Mesenchymal stem cell (in vitro differentiated cells and primary cell): Measurements from ENCODE around the gene CHST14.

Source experiments
- DNase-seq: peaks from one replicate; pipeline ENCODE4 v3.0.0-alpha.2; 2013
- H2AFZ ChIP-seq: one replicate; pipeline ENCODE4 v1.6.1; 2013; ENCODE audit warnings: low read depth, mild to moderate bottlenecking, control low read depth, inconsistent platforms, low read length, moderate library complexity
- H2AK5ac ChIP-seq: 2 replicates; pipeline ENCODE4 v1.6.1; 2013; ENCODE audit warnings: low read length, moderate library complexity, mild to moderate bottlenecking, inconsistent platforms; ENCODE audit not compliant: severe bottlenecking
- H2BK120ac ChIP-seq: one replicate; pipeline ENCODE4 v1.6.1; 2013; ENCODE audit warnings: low read depth, mild to moderate bottlenecking, inconsistent platforms, low read length, moderate library complexity
- H2BK12ac ChIP-seq, 2 experiments: one replicate each; pipeline ENCODE4 v1.6.1; 2013; ENCODE audit warnings: inconsistent platforms in 2 of 2, low read length in 2 of 2, mild to moderate bottlenecking in 2 of 2, moderate library complexity in 2 of 2, control low read depth in 1 of 2
- H2BK15ac ChIP-seq: one replicate; pipeline ENCODE4 v1.6.1; 2013; ENCODE audit warnings: mild to moderate bottlenecking, low read depth, inconsistent platforms; ENCODE audit not compliant: poor library complexity, severe bottlenecking
- H2BK5ac ChIP-seq: 2 replicates; pipeline ENCODE4 v1.6.1; 2013; ENCODE audit warnings: low read depth, mild to moderate bottlenecking, low read length, control low read depth, inconsistent platforms; ENCODE audit not compliant: poor library complexity, severe bottlenecking
- H3K14ac ChIP-seq, 2 experiments: one replicate each; pipeline ENCODE4 v1.6.1; 2013; ENCODE audit warnings: inconsistent platforms in 2 of 2, low read length in 2 of 2, control low read depth in 1 of 2, mild to moderate bottlenecking in 1 of 2, moderate library complexity in 1 of 2
- H3K18ac ChIP-seq, 2 experiments: one replicate each; pipeline ENCODE4 v1.6.1; 2013; ENCODE audit warnings: inconsistent platforms in 2 of 2, low read length in 2 of 2, control low read depth in 1 of 2, low read depth in 1 of 2, mild to moderate bottlenecking in 1 of 2
- H3K23ac ChIP-seq, 2 experiments: one replicate each; pipeline ENCODE4 v1.6.1; 2013; ENCODE audit warnings: inconsistent platforms in 2 of 2, low read length in 2 of 2, mild to moderate bottlenecking in 2 of 2, moderate library complexity in 2 of 2, control low read depth in 1 of 2
- H3K27ac ChIP-seq: 2 replicates; pipeline ENCODE4 v1.5.1; 2013; ENCODE audit warnings: mild to moderate bottlenecking, moderate library complexity, low read length, control low read depth, inconsistent platforms; ENCODE audit not compliant: poor library complexity, severe bottlenecking
- H3K27me3 ChIP-seq, 2 experiments: 2 replicates each; pipeline versions ENCODE4 v1.6.1 to v1.7.0; 2013; ENCODE audit warnings: low read length in 2 of 2, mild to moderate bottlenecking in 2 of 2, moderate library complexity in 2 of 2, control low read depth in 1 of 2, inconsistent platforms in 1 of 2; ENCODE audit not compliant: control insufficient read depth in 1 of 2, insufficient read depth in 1 of 2
- H3K36me3 ChIP-seq, 2 experiments: 2 replicates each; pipeline versions ENCODE4 v1.6.1 to v1.7.0; 2013; ENCODE audit warnings: low read length in 2 of 2, control low read depth in 1 of 2, inconsistent platforms in 1 of 2, low read depth in 1 of 2, mild to moderate bottlenecking in 1 of 2; ENCODE audit not compliant: insufficient read depth in 2 of 2, control insufficient read depth in 1 of 2
- H3K4ac ChIP-seq, 2 experiments: one replicate each; pipeline ENCODE4 v1.6.1; 2013; ENCODE audit warnings: inconsistent platforms in 2 of 2, low read length in 2 of 2, mild to moderate bottlenecking in 2 of 2, moderate library complexity in 2 of 2, control low read depth in 1 of 2, low read depth in 1 of 2
- H3K4me1 ChIP-seq: 2 replicates; pipeline ENCODE4 v1.6.1; 2013; ENCODE audit warnings: low read depth, low read length, control low read depth; ENCODE audit not compliant: control insufficient read depth, insufficient read depth
- H3K4me2 ChIP-seq: 2 replicates; pipeline ENCODE4 v1.6.1; 2013; ENCODE audit warnings: low read length, mild to moderate bottlenecking, inconsistent platforms; ENCODE audit not compliant: poor library complexity, severe bottlenecking
- H3K4me3 ChIP-seq, 2 experiments: 2 replicates each; pipeline versions ENCODE4 v1.5.1 to v1.7.0; 2013; ENCODE audit warnings: low read length in 2 of 2, mild to moderate bottlenecking in 2 of 2, control low read depth in 1 of 2, low read depth in 1 of 2; ENCODE audit not compliant: insufficient read depth in 1 of 2
- H3K79me1 ChIP-seq: replicated peaks from 2 replicates; pipeline ENCODE4 v1.6.1; 2013; ENCODE audit warnings: mild to moderate bottlenecking, control low read depth, low read length, inconsistent platforms; ENCODE audit not compliant: poor library complexity, severe bottlenecking
- H3K9ac ChIP-seq: 2 replicates; pipeline ENCODE4 v1.7.0; 2013; ENCODE audit warnings: mild to moderate bottlenecking, low read length, moderate library complexity
- H3K9me3 ChIP-seq: 2 replicates; pipeline ENCODE4 v1.7.0; 2013; ENCODE audit warnings: mild to moderate bottlenecking, low read length; ENCODE audit not compliant: control insufficient read depth
- H4K8ac ChIP-seq: one replicate; pipeline ENCODE4 v1.6.1; 2013; ENCODE audit warnings: inconsistent platforms, mild to moderate bottlenecking, low read length, moderate library complexity
- H4K91ac ChIP-seq: one replicate; pipeline ENCODE4 v1.6.1; 2013; ENCODE audit warnings: mild to moderate bottlenecking, low read length, inconsistent platforms
- WGBS: methylation state at CpG from one replicate; pipeline ENCODE4 v1.1.7; 2013; ENCODE audit warnings: mixed read lengths; 5-methylcytosine and 5-hydroxymethylcytosine counted together

The CHST14 gene

DNA sequence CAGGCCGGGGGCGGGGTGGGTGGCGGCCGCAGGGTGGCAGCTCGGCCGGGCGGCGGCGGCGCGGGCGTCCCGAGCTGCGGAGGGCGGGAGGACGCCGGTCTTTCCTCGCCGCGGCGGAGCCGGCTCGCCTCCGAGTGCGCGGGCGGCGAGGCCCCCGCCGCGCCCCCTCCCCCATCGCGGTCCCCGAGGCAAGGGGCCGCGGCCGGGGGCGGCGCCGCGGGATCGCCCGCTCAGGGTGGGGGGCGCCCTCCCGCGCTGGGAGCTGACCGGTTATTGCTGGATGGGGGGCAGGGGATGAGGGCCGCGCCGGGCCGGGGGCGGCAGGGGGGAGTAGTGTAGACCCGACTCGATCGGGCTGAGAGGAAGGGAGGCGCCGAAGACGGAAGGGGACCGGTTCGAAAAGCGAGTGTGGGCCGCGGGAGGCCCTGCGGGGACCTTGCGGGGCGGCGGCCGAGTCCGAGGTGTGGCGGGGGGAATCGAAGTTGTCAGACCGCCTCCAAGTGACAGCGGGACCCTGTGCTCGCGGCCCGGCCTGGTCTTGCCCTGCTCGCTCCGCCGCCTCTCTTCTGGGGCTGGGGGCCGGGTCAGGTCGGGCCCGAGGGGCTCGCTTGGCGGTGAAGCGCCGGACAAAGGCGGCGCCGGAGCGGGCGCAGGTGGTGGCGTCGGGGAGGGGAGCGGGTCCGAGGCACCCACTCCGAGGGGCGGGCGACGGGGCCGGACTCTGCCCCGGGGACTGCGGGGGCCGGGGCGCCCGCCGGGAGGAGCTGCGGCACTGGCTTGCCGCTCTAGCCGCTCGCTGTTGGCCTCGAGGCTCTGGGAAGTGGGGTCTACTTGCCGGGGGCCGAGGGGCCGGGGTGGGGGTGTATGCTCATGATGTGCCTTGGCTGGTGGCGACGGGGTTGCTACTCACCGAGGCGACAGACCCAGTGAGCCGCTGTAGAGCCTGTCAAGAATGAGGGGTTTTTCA, 28.9 kb upstream of the CHST14 start:
- H3K23ac ChIP-seq, result peak overlapping the region in 1 of 2 experiments; percentile 95

GRCh38 chr15:40443255-40443654, 27.5 kb upstream of the CHST14 start:
- Histone ChIP-seq H2AFZ (no peak overlapping the region), H4K91ac (no peak overlapping the region), H3K27ac (no peak overlapping the region), H3K4me1 (peaks cover 20% of the 10 kb centered on the region), H2BK15ac (no peak overlapping the region), H2AK5ac (no peak overlapping the region), H3K4me2 (no peak overlapping the region), H3K27me3 (peaks cover 9 to 20% of the 10 kb centered on the region in 2 experiments), H3K14ac (no peak overlapping the region), H2BK120ac (no peak overlapping the region), H3K4me3 (no peak overlapping the region), H3K9ac (peak overlapping the region; percentile 78), H4K8ac (no peak overlapping the region), H2BK12ac (no peak overlapping the region), H3K4ac (no peak overlapping the region), H3K9me3 (no peaks in the 10 kb centered on the region), H2BK5ac (no peak overlapping the region), H3K23ac (peak overlapping the region in 1 of 2 experiments; percentile 67), H3K79me1 (peaks cover 16% of the 10 kb centered on the region), H3K36me3 (peaks cover 0 to 3% of the 10 kb centered on the region in 2 experiments), H3K18ac (no peak overlapping the region)
- no peak for DNase-seq
- WGBS, result 67% methylated on average over 4 of the region's 4 CpGs

More for the DNA sequence above, 28.9 kb upstream of the CHST14 start:
- peak overlapping the region in 1 of 2 experiments; percentile 53 for H3K14ac ChIP-seq
- no peak overlapping the region for H4K91ac ChIP-seq
- no peak overlapping the region for H2BK5ac ChIP-seq
- peak overlapping the region; percentile 32 for H2AFZ ChIP-seq
- no peak for DNase-seq
- H3K18ac ChIP-seq, result peak overlapping the region; percentile 77 to 81
- H3K4me3 ChIP-seq, result peak overlapping the region; percentile 79 to 94
- H3K9me3 ChIP-seq, result no peaks in the 10 kb centered on the region
- H3K79me1 ChIP-seq, result peaks cover 13% of the 10 kb centered on the region
- no peak overlapping the region for H3K27ac ChIP-seq
- peak overlapping the region in 1 of 2 experiments; percentile 73 for H2BK12ac ChIP-seq
- peak overlapping the region in 1 of 2 experiments; percentile 84 for H3K4ac ChIP-seq
- peaks cover 26% of the 10 kb centered on the region for H3K4me1 ChIP-seq
- WGBS, result under 1% methylated on average over 67 of the region's 119 CpGs
- no peak overlapping the region for H4K8ac ChIP-seq
- peak overlapping the region; percentile 97 for H3K4me2 ChIP-seq
- H2BK15ac ChIP-seq, result peak overlapping the region; percentile 99
- peak overlapping the region; percentile 78 for H3K9ac ChIP-seq
- H3K36me3 ChIP-seq, result peaks cover 0 to 3% of the 10 kb centered on the region in 2 experiments
- peak overlapping the region; percentile 74 for H2BK120ac ChIP-seq
- no peak overlapping the region for H2AK5ac ChIP-seq
- peaks cover 23 to 34% of the 10 kb centered on the region in 2 experiments for H3K27me3 ChIP-seq

- H3K9me3 ChIP-seq, result no peaks in the 10 kb centered on the region
- H4K8ac ChIP-seq, result no peak overlapping the region
- no peak overlapping the region for H3K14ac ChIP-seq
- no peak overlapping the region for H2BK15ac ChIP-seq
- no peak overlapping the region for H2BK5ac ChIP-seq
- H2BK120ac ChIP-seq, result no peak overlapping the region
- no peak overlapping the region for H2AFZ ChIP-seq
- H3K4me2 ChIP-seq, result no peak overlapping the region
- no peak overlapping the region for H3K9ac ChIP-seq
- no peak overlapping the region for H2AK5ac ChIP-seq
- no peak overlapping the region for H3K23ac ChIP-seq
- peaks cover 0 to 3% of the 10 kb centered on the region in 2 experiments for H3K36me3 ChIP-seq
- H3K4ac ChIP-seq, result peak overlapping the region in 1 of 2 experiments; percentile 3
- no peak overlapping the region for H4K91ac ChIP-seq
- H3K4me3 ChIP-seq, result no peak overlapping the region
- peaks cover 20% of the 10 kb centered on the region for H3K4me1 ChIP-seq
- H2BK12ac ChIP-seq, result no peak overlapping the region
- H3K79me1 ChIP-seq, result peaks cover 21% of the 10 kb centered on the region
- peak overlapping the region in 1 of 2 experiments; percentile 34 for H3K18ac ChIP-seq
- WGBS, result 74% methylated on average over 3 of the region's 3 CpGs
- no peak overlapping the region for H3K27ac ChIP-seq
- DNase-seq, result peak; percentile 49
- peaks cover 4 to 14% of the 10 kb centered on the region in 2 experiments for H3K27me3 ChIP-seq
Observed at GRCh38 chr15:40443846-40444245, 26.9 kb upstream of the CHST14 start.

DNA sequence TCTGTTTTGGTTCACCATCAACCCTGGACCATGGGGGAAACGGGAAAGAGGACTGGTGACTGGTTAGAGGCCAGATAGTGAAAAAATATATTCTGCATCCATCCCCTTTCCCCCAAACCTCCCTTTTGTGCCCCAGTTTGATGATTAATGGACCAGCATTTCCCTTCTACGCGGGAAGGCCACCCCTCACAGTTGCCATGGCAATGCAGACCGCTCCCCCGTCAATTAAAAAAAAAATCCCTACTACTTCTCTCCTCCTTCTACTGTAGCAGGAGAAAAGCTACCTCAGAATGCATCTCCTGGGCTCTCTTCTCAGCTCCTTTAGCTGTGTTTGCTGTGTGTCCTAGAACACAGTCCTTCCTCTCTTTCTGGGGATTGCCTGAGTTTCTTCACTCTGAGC, 26.0 kb upstream of the CHST14 start:
- Histone ChIP-seq H3K79me1 (peaks cover 24% of the 10 kb centered on the region), H2BK120ac (peak overlapping the region; percentile 19), H3K9ac (no peak overlapping the region), H3K27ac (no peak overlapping the region), H2AK5ac (no peak overlapping the region), H4K8ac (no peak overlapping the region), H2BK12ac (no peak overlapping the region), H3K4me1 (peaks cover 14% of the 10 kb centered on the region), H2BK15ac (peak overlapping the region; percentile 7), H2AFZ (no peak overlapping the region), H2BK5ac (no peak overlapping the region), H3K4me3 (no peak overlapping the region), H3K4ac (no peak overlapping the region), H3K18ac (no peak overlapping the region), H3K14ac (no peak overlapping the region), H3K4me2 (no peak overlapping the region), H4K91ac (no peak overlapping the region), H3K23ac (no peak overlapping the region), H3K36me3 (peaks cover 0 to 3% of the 10 kb centered on the region in 2 experiments), H3K9me3 (no peaks in the 10 kb centered on the region), H3K27me3 (peaks cover 0 to 5% of the 10 kb centered on the region in 2 experiments)
- 75% methylated on average over 4 of the region's 5 CpGs for WGBS
- DNase-seq, result no peak
